BLaER1 treated with 17β-estradiol and CSF1 and Interleukin-3, amounts not matched to agents 10 nM and 100 nM (cell line): Measurements from ENCODE around the gene CETP.
A peak's percentile ranks its signal among the peaks of the same experiment; 100 is the strongest.
"Not testable (repeated sequence)": the region's sequence is repeated elsewhere in the genome, so short reads cannot be mapped to it uniquely, and the experiment has no call there.

Experiments
- H3K27ac ChIP-seq, 11 experiments: shearing (Covaris generic); formaldehyde crosslinking; 2 replicates each; pipeline ENCODE4 v1.8.1; 2022
- H3K27me3 ChIP-seq, 11 experiments: shearing (Covaris generic); formaldehyde crosslinking; 2 replicates each; pipeline ENCODE4 v1.8.1; 2022
- H3K36me3 ChIP-seq, 11 experiments: shearing (Covaris generic); formaldehyde crosslinking; 2 replicates each; pipeline ENCODE4 v1.8.1; 2022
- H3K4me1 ChIP-seq, 10 experiments: shearing (Covaris generic); formaldehyde crosslinking; 2 replicates each; pipeline ENCODE4 v1.8.1; 2022
- H3K4me2 ChIP-seq, 11 experiments: shearing (Covaris generic); formaldehyde crosslinking; 2 replicates each; pipeline ENCODE4 v1.8.1; 2022
- H3K4me3 ChIP-seq, 10 experiments: shearing (Covaris generic); formaldehyde crosslinking; 2 replicates each; pipeline ENCODE4 v1.8.1; 2022
- H3K9ac ChIP-seq, 11 experiments: shearing (Covaris generic); formaldehyde crosslinking; 2 replicates each; pipeline ENCODE4 v1.8.1; 2022
- H3K9me3 ChIP-seq, 11 experiments: shearing (Covaris generic); formaldehyde crosslinking; replicated peaks in 1 of 11; 2 replicates each; pipeline ENCODE4 v1.8.1; 2022
- H4K20me1 ChIP-seq, 11 experiments: shearing (Covaris generic); formaldehyde crosslinking; 2 replicates each; pipeline ENCODE4 v1.8.1; 2022
- Cebpa-rat ChIP-seq, 11 experiments: shearing (Covaris generic); IDR thresholded peaks; 2 replicates each; pipeline ENCODE4 v1.8.1; 2022

Gene CETP

DNA sequence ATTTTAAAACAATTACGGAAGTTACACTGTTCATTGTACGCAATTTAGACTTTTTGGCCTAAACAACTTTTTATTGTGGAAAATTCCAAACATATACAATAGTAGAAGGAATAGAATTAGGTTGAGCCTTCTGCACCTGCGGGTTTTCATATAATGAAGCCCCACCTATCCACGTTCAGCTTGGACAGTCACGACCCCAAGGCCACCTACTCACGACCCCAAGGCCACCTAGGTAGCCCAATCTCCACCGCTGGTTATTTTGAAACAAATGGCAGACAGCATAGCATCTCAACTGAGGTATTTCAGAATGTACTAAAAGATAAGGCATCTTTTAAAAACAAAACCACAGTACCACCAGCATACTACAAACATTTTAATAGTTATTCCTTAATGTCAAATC is 28.2 kb downstream of the CETP start:
- peaks cover 0 to 24% (median 9%) of the 10 kb centered on the region in 11 experiments; a peak in 13 of 22 replicates for H4K20me1 ChIP-seq
- H3K36me3 ChIP-seq: peaks cover 0 to 23% (median 7%) of the 10 kb centered on the region in 11 experiments; a peak in 4 of 22 replicates
- peak overlapping the region; percentile 72 to 95 (median 88) for H3K9ac ChIP-seq
- H3K4me1 ChIP-seq: peaks cover 71 to 90% (median 82%) of the 10 kb centered on the region in 10 experiments
- H3K4me3 ChIP-seq: peak overlapping the region; percentile 64 to 92 (median 80)
- peak overlapping the region; percentile 68 to 90 (median 86); a peak in 21 of 22 replicates for H3K27ac ChIP-seq
- H3K27me3 ChIP-seq: no peaks in the 10 kb centered on the region
- TF ChIP-seq Cebpa-rat (IDR thresholded peaks at IDR 0.05): no peak
- H3K4me2 ChIP-seq: peak overlapping the region; percentile 90 to 99 (median 96)
- H3K9me3 ChIP-seq: no peaks in the 10 kb centered on the region

GRCh38 chr16:56990407-56991286 is 28.9 kb downstream of the CETP start:
- H3K9ac ChIP-seq: peak overlapping the region; percentile 72 to 95 (median 88)
- H3K27me3 ChIP-seq: no peaks in the 10 kb centered on the region
- TF ChIP-seq Cebpa-rat (IDR thresholded peaks at IDR 0.05): no peak
- H3K4me1 ChIP-seq: peaks cover 69 to 90% (median 82%) of the 10 kb centered on the region in 10 experiments
- peaks cover 0 to 31% (median 15%) of the 10 kb centered on the region in 11 experiments; a peak in 13 of 22 replicates for H4K20me1 ChIP-seq
- peak overlapping the region; percentile 90 to 99 (median 96) for H3K4me2 ChIP-seq
- H3K4me3 ChIP-seq: peak overlapping the region; percentile 64 to 92 (median 80)
- H3K9me3 ChIP-seq: no peaks in the 10 kb centered on the region
- peaks cover 0 to 23% (median 8%) of the 10 kb centered on the region in 11 experiments; a peak in 7 of 22 replicates for H3K36me3 ChIP-seq
- peak overlapping the region in 9 of 11 experiments; percentile 70 to 90 (median 87); a peak in 17 of 22 replicates for H3K27ac ChIP-seq

- Histone ChIP-seq H4K20me1 (peaks cover 0 to 45% (median 24%) of the 10 kb centered on the region in 11 experiments; a peak in 15 of 22 replicates), H3K27ac (0 out of 22 replicates have a peak overlapping the region, but pooled peaks of 1 of the 11 experiments have one; percentile 39), H3K4me1 (peaks cover 55 to 72% (median 66%) of the 10 kb centered on the region in 10 experiments), H3K4me2 (peak overlapping the region in 7 of 11 experiments; percentile 93 to 99 (median 95); a peak in 11 of 22 replicates), H3K36me3 (peaks cover 0 to 24% (median 10%) of the 10 kb centered on the region in 11 experiments; a peak in 9 of 22 replicates)
- not testable (repeated sequence) for H3K27me3 ChIP-seq, H3K4me3 ChIP-seq, H3K9me3 ChIP-seq, H3K9ac ChIP-seq
Measured at GRCh38 chr16:56992431-56992830, 30.7 kb downstream of the CETP start.

DNA sequence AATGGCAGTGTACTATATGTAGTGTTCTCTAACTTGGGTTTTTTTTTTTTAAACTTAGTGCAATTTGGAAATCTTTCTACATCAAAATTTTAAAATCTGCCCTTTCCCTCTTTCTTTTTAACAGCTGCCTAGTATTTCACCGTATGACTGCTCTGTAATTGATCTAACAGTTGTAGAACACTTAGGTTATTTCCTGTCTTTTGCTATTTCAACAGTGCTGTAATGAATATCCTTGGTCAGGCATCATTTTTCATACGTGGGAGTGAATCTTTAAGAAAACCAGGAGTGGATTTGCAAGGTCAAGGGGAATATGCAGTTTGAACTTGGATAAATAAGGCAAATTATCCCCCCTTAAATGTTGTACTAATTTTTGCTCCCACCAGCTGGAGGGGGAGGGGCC is 31.5 kb downstream of the CETP start:
- Histone ChIP-seq H3K36me3 (peaks cover 0 to 25% (median 10%) of the 10 kb centered on the region in 11 experiments; a peak in 9 of 22 replicates), H3K9me3 (no peaks in the 10 kb centered on the region), H3K4me3 (no peak overlapping the region), H3K9ac (no peak overlapping the region), H3K27me3 (no peaks in the 10 kb centered on the region), H3K4me1 (peaks cover 47 to 65% (median 60%) of the 10 kb centered on the region in 10 experiments), H3K4me2 (peak overlapping the region in 8 of 11 experiments; percentile 1 to 42 (median 14); a peak in 6 of 22 replicates), H3K27ac (no peak overlapping the region), H4K20me1 (peaks cover 0 to 53% (median 24%) of the 10 kb centered on the region in 11 experiments; a peak in 15 of 22 replicates)
- TF ChIP-seq Cebpa-rat (IDR thresholded peaks at IDR 0.05): no peak

DNA sequence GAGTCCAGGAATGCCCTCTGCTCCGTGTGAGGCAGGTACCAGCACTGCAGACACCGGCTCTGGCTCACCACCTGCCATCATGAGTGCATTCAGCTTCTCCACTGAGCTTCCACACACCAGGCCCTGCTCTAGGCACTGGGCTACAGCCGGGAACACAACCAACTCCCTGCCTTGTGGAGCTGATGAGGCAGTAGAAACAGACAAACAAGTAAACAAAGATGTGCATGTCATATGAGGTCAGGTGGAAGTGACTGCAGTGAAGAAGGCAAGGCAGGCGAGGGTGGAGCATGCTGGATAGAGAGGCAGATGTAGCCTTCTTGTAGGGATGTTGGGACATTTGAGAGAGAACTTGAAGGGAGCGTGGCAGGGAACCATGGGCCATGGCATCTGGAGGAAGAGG is 32.6 kb downstream of the CETP start:
- no peaks in the 10 kb centered on the region for H3K9me3 ChIP-seq
- peak overlapping the region; percentile 18 to 68 (median 52); a peak in 21 of 22 replicates for H3K4me2 ChIP-seq
- peaks cover 0 to 64% (median 24%) of the 10 kb centered on the region in 11 experiments; a peak in 15 of 22 replicates for H4K20me1 ChIP-seq
- H3K27me3 ChIP-seq: no peaks in the 10 kb centered on the region
- no peak overlapping the region for H3K9ac ChIP-seq
- TF ChIP-seq Cebpa-rat (IDR thresholded peaks at IDR 0.05): no peak
- H3K36me3 ChIP-seq: peaks cover 0 to 25% (median 10%) of the 10 kb centered on the region in 11 experiments; a peak in 9 of 22 replicates
- H3K4me1 ChIP-seq: peaks cover 47 to 66% (median 56%) of the 10 kb centered on the region in 10 experiments
- H3K4me3 ChIP-seq: no peak overlapping the region
- peak overlapping the region in 1 of 11 experiments; percentile 16; a peak in 1 of 22 replicates for H3K27ac ChIP-seq

GRCh38 chr16:56995136-56995805 is 33.5 kb downstream of the CETP start:
- Histone ChIP-seq H3K27me3 (no peaks in the 10 kb centered on the region), H3K36me3 (peaks cover 0 to 25% (median 10%) of the 10 kb centered on the region in 11 experiments; a peak in 9 of 22 replicates), H3K27ac (peak overlapping the region in 3 of 11 experiments; percentile 3 to 14 (median 11); a peak in 3 of 22 replicates), H3K9me3 (no peaks in the 10 kb centered on the region), H3K9ac (peak overlapping the region in 4 of 11 experiments; percentile 9 to 34 (median 16); a peak in 2 of 22 replicates), H3K4me1 (peaks cover 53 to 72% (median 61%) of the 10 kb centered on the region in 10 experiments), H3K4me2 (peak overlapping the region in 10 of 11 experiments; percentile 27 to 68 (median 52); a peak in 17 of 22 replicates), H3K4me3 (no peak overlapping the region), H4K20me1 (peaks cover 0 to 73% (median 24%) of the 10 kb centered on the region in 11 experiments; a peak in 15 of 22 replicates)
- no peak for TF ChIP-seq Cebpa-rat (IDR thresholded peaks at IDR 0.05)

DNA sequence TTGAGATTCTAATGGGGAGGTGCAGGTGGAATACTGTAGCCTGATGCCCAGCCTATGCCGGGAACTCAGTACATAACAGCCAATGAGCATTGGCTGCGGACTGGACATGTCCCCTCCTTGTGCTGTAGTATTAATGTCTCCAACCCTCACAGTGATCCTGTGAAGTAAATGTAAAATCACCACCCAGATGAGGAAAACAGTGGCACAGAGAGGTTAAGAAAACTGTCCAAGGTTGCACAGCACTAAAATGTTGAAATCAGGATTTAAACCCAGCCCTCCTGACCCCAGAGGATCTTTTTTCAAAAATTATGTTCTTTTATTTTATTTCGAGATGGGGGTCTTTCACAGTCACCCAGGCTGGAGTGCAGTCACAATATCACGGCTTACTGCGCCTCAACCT is 35.5 kb downstream of the CETP start:
- Histone ChIP-seq H3K36me3 (peaks cover 0 to 19% (median 9%) of the 10 kb centered on the region in 11 experiments; a peak in 9 of 22 replicates), H3K27me3 (no peaks in the 10 kb centered on the region), H3K27ac (no peak overlapping the region; a peak in 1 of 22 replicates)

DNA sequence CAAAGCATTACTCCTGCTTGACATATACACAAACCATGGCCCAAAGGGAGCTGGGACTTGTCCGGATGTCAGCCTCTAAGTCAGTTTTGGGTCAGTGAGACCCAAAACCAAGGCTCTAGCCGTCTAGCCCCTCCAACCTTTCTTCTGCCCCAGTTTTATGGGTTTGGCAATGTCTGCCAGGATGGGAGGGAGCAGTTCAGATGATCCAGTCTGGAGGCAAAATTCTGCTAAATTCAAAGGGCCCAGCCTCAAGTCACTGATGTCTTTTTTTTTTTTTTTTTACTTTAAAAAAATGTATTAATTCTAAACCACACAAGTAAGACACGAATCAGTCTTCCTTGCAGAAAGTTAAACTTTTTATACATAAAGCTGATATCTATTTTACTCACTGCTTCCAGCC is 36.2 kb downstream of the CETP start:
- Histone ChIP-seq H3K4me1 (peaks cover 44 to 64% (median 56%) of the 10 kb centered on the region in 10 experiments), H3K9me3 (no peaks in the 10 kb centered on the region)
- no peak for TF ChIP-seq Cebpa-rat (IDR thresholded peaks at IDR 0.05)

More for the DNA sequence above, 35.5 kb downstream of the CETP start:
- Histone ChIP-seq H3K9ac (0 out of 22 replicates have a peak overlapping the region, but pooled peaks of 1 of the 11 experiments have one; percentile 18), H3K9me3 (no peaks in the 10 kb centered on the region), H4K20me1 (peaks cover 0 to 77% (median 24%) of the 10 kb centered on the region in 11 experiments; a peak in 16 of 22 replicates), H3K4me2 (no peak overlapping the region), H3K4me3 (no peak overlapping the region), H3K4me1 (peaks cover 44 to 64% (median 54%) of the 10 kb centered on the region in 10 experiments)
- TF ChIP-seq Cebpa-rat (IDR thresholded peaks at IDR 0.05): no peak

More for the DNA sequence above, 36.2 kb downstream of the CETP start:
- peaks cover 0 to 73% (median 24%) of the 10 kb centered on the region in 11 experiments; a peak in 16 of 22 replicates for H4K20me1 ChIP-seq
- H3K4me3 ChIP-seq: no peak overlapping the region
- H3K9ac ChIP-seq: 0 out of 22 replicates have a peak overlapping the region, but pooled peaks of 1 of the 11 experiments have one; percentile 18
- H3K27ac ChIP-seq: no peak overlapping the region; a peak in 2 of 22 replicates
- peaks cover 0 to 19% (median 6%) of the 10 kb centered on the region in 11 experiments; a peak in 7 of 22 replicates for H3K36me3 ChIP-seq
- no peak overlapping the region for H3K4me2 ChIP-seq
- H3K27me3 ChIP-seq: no peaks in the 10 kb centered on the region
